ENCODE data around the gene NHLRC4. TPM values are rescaled to one million over a fixed set of nuclear protein-coding genes. Genes with fewer than 3 reads are reported as not detected.

The NHLRC4 gene
- polyA plus RNA-seq, 1 of the 3 experiments (the other 2 are of a cell fraction), result 0.69 TPM

GRCh38 chr16:572865-573650 lies 6.3 kb downstream of the NHLRC4 start:
- Histone ChIP-seq H3K36me3 (replicated peaks in 1 of 2; ENCODE audit: control insufficient read depth in 1 of 2, insufficient read depth in 2 of 2, low read length in 1 of 2) (peaks cover 0 to 30% of the 10 kb centered on the region in 2 experiments), H3K9me3 (no peaks in the 10 kb centered on the region), H3K4me2 (no peak overlapping the region), H3K9me2 (no peaks in the 10 kb centered on the region), H3F3A (replicated peaks; ENCODE audit: insufficient read depth) (no peaks in the 10 kb centered on the region), H3K79me2 (ENCODE audit: insufficient read depth) (peaks cover 17% of the 10 kb centered on the region), H3K27ac (ENCODE audit: low read depth in 2 of 2, low read length in 1 of 2) (no peak overlapping the region), H3K9ac (no peak overlapping the region), H3K4me3 (ENCODE audit: low read depth in 2 of 2, low read length in 1 of 2) (no peak overlapping the region), H4K20me1 (ENCODE audit: insufficient read depth) (no peaks in the 10 kb centered on the region), H2AFZ (ENCODE audit: low read depth) (no peak overlapping the region), H3K27me3 (ENCODE audit: insufficient read depth) (no peaks in the 10 kb centered on the region), H3K4me1 (ENCODE audit: control insufficient read depth in 1 of 2, insufficient read depth in 2 of 2, low read depth in 1 of 2, low read length in 1 of 2) (peaks cover 4 to 25% of the 10 kb centered on the region in 2 experiments; a peak in 2 of 4 replicates)
- WGBS (ENCODE audit: low lambda C conversion rate), result 89% methylated on average over 9 of the region's 27 CpGs
- ChIA-PET CTCF (no interaction called here), POLR2A (interaction anchor here (1.4 to 2.4 kb wide), 2 partner anchors 12 to 13 kb away, joined by 5 to 7 read pairs; no protein-coding TSS in a partner anchor)
- DNase-seq, result no peak
- TF ChIP-seq REST (IDR thresholded peaks at IDR 0.05; ENCODE audit: low read depth, low read length) (no peak), PBX3 (IDR thresholded peaks at IDR 0.05) (no peak), TAF1 (IDR thresholded peaks at IDR 0.05; ENCODE audit: borderline replicate concordance, low read depth, low read length) (no peak), FOXM1 (IDR thresholded peaks at IDR 0.05; ENCODE audit: low read depth) (no peak), FOXJ3 (CRISPR knock-in tag; IDR thresholded peaks at IDR 0.05) (no peak), MXI1 (IDR thresholded peaks at IDR 0.05; ENCODE audit: low read depth, low read length) (no peak), RXRA (IDR thresholded peaks at IDR 0.05; ENCODE audit: borderline replicate concordance, low read depth) (no peak), RAD21 (IDR thresholded peaks at IDR 0.05; ENCODE audit: low read length) (no peak), FOSL2 (IDR thresholded peaks at IDR 0.05; ENCODE audit: borderline replicate concordance, low read depth) (no peak), CTCF (IDR thresholded peaks at IDR 0.05) (no peak), NRF1 (IDR thresholded peaks at IDR 0.05; ENCODE audit: low read depth, low read length) (no peak), YY1 (IDR thresholded peaks at IDR 0.05; ENCODE audit: low read depth) (no peak), GABPA (IDR thresholded peaks at IDR 0.05; ENCODE audit: low read depth) (no peak), EP300 (IDR thresholded peaks at IDR 0.05; ENCODE audit: borderline replicate concordance in 1 of 2, low read depth in 1 of 2, low read length in 1 of 2) (no peak)
